Neural cell (in vitro differentiated cells): ENCODE data around the gene MYOCOS. TPM values are rescaled to one million over a fixed set of nuclear protein-coding genes. Genes with fewer than 3 reads are reported as not detected.
"Not testable (repeated sequence)": the region's sequence is repeated elsewhere in the genome, so short reads cannot be mapped to it uniquely, and the experiment has no call there.

Source experiments
- H2AFZ ChIP-seq: fragments of 200-600, 300-800 bp; sonication (generic), shearing (Covaris generic); 2 replicates; pipeline ENCODE4 v1.6.0; 2014; ENCODE audit warnings: low read depth, mild to moderate bottlenecking, antibody characterized with exemption, low read length, moderate library complexity
- H3F3A ChIP-seq: fragments of 200-600 bp; shearing (Covaris generic); 2 replicates; pipeline ENCODE4 v1.6.1; 2016; ENCODE audit warnings: mild to moderate bottlenecking, moderate library complexity, mixed read lengths, antibody characterized with exemption, low read length; ENCODE audit not compliant: insufficient read depth, poor library complexity, severe bottlenecking
- H3K27ac ChIP-seq: fragments of 200-600, 300-800 bp; sonication (generic), shearing (Covaris generic); 2 replicates; pipeline ENCODE4 v1.5.1; 2014; ENCODE audit warnings: mild to moderate bottlenecking, low read length, moderate library complexity
- H3K27me3 ChIP-seq: fragments of 300-800, 200-600 bp; sonication (generic), shearing (Covaris generic); 2 replicates; pipeline ENCODE4 v1.6.0; 2014; ENCODE audit warnings: mild to moderate bottlenecking, low read depth, low read length, moderate library complexity; ENCODE audit not compliant: insufficient read depth
- H3K36me3 ChIP-seq: fragments of 300-800, 200-600 bp; sonication (generic), shearing (Covaris generic); 2 replicates; pipeline ENCODE4 v1.5.1; 2014; ENCODE audit warnings: mild to moderate bottlenecking, antibody characterized with exemption, low read length, moderate library complexity; ENCODE audit not compliant: insufficient read depth
- H3K4me2 ChIP-seq: fragments of 300-800, 200-600 bp; sonication (generic), shearing (Covaris generic); 2 replicates; pipeline ENCODE4 v1.6.0; 2014; ENCODE audit warnings: mild to moderate bottlenecking, low read length
- H3K4me3 ChIP-seq: fragments of 300-800, 200-600 bp; sonication (generic), shearing (Covaris generic); 2 replicates; pipeline ENCODE4 v1.5.1; 2014; ENCODE audit warnings: mild to moderate bottlenecking, low read length, moderate library complexity
- H3K79me2 ChIP-seq: fragments of 200-600 bp; shearing (Covaris generic); replicated peaks from 2 replicates; pipeline ENCODE4 v1.6.0; 2014; ENCODE audit warnings: mild to moderate bottlenecking, low read length, moderate library complexity; ENCODE audit not compliant: insufficient read depth
- H3K9ac ChIP-seq: fragments of 300-800, 200-600 bp; sonication (generic), shearing (Covaris generic); 2 replicates; pipeline ENCODE4 v1.6.1; 2016; ENCODE audit warnings: mild to moderate bottlenecking, low read length, mixed read lengths
- H3K9me2 ChIP-seq: fragments of 200-600 bp; shearing (Covaris generic); 2 replicates; pipeline ENCODE4 v1.6.1; 2016; ENCODE audit warnings: mild to moderate bottlenecking, low read length, mixed read lengths; ENCODE audit not compliant: insufficient read depth
- H3K9me3 ChIP-seq: fragments of 200-600, 300-800 bp; sonication (generic), shearing (Covaris generic); 2 replicates; pipeline ENCODE4 v1.6.1; 2016; ENCODE audit warnings: mild to moderate bottlenecking, mixed run types, low read length, moderate library complexity, mixed read lengths
- H4K20me1 ChIP-seq: fragments of 200-600 bp; shearing (Covaris generic); 2 replicates; pipeline ENCODE4 v1.6.1; 2016; ENCODE audit warnings: mild to moderate bottlenecking, mixed run types; ENCODE audit not compliant: insufficient read depth
- CTCF ChIP-seq: fragments of 450-650 bp; IDR thresholded peaks from 2 replicates; pipeline ENCODE4 v1.5.1; 2014; ENCODE audit warnings: antibody characterized with exemption, mild to moderate bottlenecking, moderate library complexity; ENCODE audit not compliant: poor library complexity, severe bottlenecking
- EP300 ChIP-seq: fragments of 450-650 bp; conservative IDR thresholded peaks from 2 replicates; pipeline ENCODE4 v1.6.1; 2014; ENCODE audit warnings: antibody characterized with exemption, mild to moderate bottlenecking, moderate library complexity; ENCODE audit not compliant: poor library complexity, severe bottlenecking
- EZH2 ChIP-seq: fragments of 200-600, 300-800 bp; shearing (Covaris generic), sonication (generic); IDR thresholded peaks from 2 replicates; pipeline ENCODE4 v1.6.1; 2014; ENCODE audit warnings: antibody characterized with exemption, low read length, borderline replicate concordance, mild to moderate bottlenecking; ENCODE audit not compliant: insufficient read depth, poor library complexity, severe bottlenecking
- MXI1 ChIP-seq: fragments of 450-650 bp; conservative IDR thresholded peaks from 2 replicates; pipeline ENCODE4 v1.6.1; 2014; ENCODE audit warnings: antibody characterized with exemption, mild to moderate bottlenecking; ENCODE audit not compliant: poor library complexity, severe bottlenecking
- POLR2AphosphoS5 ChIP-seq: IDR thresholded peaks from 2 replicates; pipeline ENCODE4 v1.6.1; 2012
- RAD21 ChIP-seq: fragments of 450-650 bp; conservative IDR thresholded peaks from 2 replicates; pipeline ENCODE4 v1.6.1; 2014; ENCODE audit warnings: antibody characterized with exemption, mild to moderate bottlenecking, moderate library complexity
- REST ChIP-seq: IDR thresholded peaks from 2 replicates; pipeline ENCODE4 v1.6.1; 2012; ENCODE audit warnings: borderline replicate concordance
- polyA plus RNA-seq: library from polyadenylated mRNA; depleted of rRNA; stranded (reverse); fragments of >200 nt; gene quantifications from 2 replicates; pipeline ENCODE4 v1.2.3, GENCODE V29; 2014

The MYOCOS gene
- polyA plus RNA-seq, 1 donor from 2014 or later: not detected

GRCh38 chr1:171655746-171656116, 33.7 kb downstream of the MYOCOS start:
- H4K20me1 ChIP-seq: no peaks in the 10 kb centered on the region
- no peak overlapping the region for H3K4me3 ChIP-seq
- H3K9me2 ChIP-seq: no peaks in the 10 kb centered on the region
- TF ChIP-seq MXI1: no peak
- no peak for TF ChIP-seq EZH2
- no peak for TF ChIP-seq REST
- TF ChIP-seq EP300: no peak
- TF ChIP-seq CTCF: no peak
- TF ChIP-seq POLR2AphosphoS5: no peak
- no peak overlapping the region for H3K9ac ChIP-seq
- H3K4me2 ChIP-seq: no peak overlapping the region
- H3K36me3 ChIP-seq: no peaks in the 10 kb centered on the region
- H3F3A ChIP-seq: no peaks in the 10 kb centered on the region
- H3K27ac ChIP-seq: no peak overlapping the region
- H3K27me3 ChIP-seq: no peaks in the 10 kb centered on the region
- no peaks in the 10 kb centered on the region for H3K79me2 ChIP-seq
- H2AFZ ChIP-seq: no peak overlapping the region
- no peaks in the 10 kb centered on the region for H3K9me3 ChIP-seq

GRCh38 chr1:171656206-171656605, 34.2 kb downstream of the MYOCOS start:
- H3K4me2 ChIP-seq, H3K9me3 ChIP-seq, H3K36me3 ChIP-seq, H3K4me3 ChIP-seq, H3K9me2 ChIP-seq, H4K20me1 ChIP-seq, H3F3A ChIP-seq, H3K27me3 ChIP-seq, H3K9ac ChIP-seq, H2AFZ ChIP-seq, H3K79me2 ChIP-seq, H3K27ac ChIP-seq: not testable (repeated sequence)

GRCh38 chr1:171661076-171661650, 39.1 kb downstream of the MYOCOS start:
- H3K27me3 ChIP-seq: no peaks in the 10 kb centered on the region
- no peaks in the 10 kb centered on the region for H3K36me3 ChIP-seq
- H3K9me2 ChIP-seq: no peaks in the 10 kb centered on the region
- TF ChIP-seq EP300 (no peak), EZH2 (no peak), REST (no peak), RAD21 (no peak)
- H3K4me3 ChIP-seq: no peak overlapping the region
- no peak overlapping the region for H3K27ac ChIP-seq
- H3K4me2 ChIP-seq: no peak overlapping the region
- no peaks in the 10 kb centered on the region for H3K79me2 ChIP-seq
- H4K20me1 ChIP-seq: no peaks in the 10 kb centered on the region
- no peak overlapping the region for H3K9ac ChIP-seq
- H3F3A ChIP-seq: no peaks in the 10 kb centered on the region
- H2AFZ ChIP-seq: no peak overlapping the region
- H3K9me3 ChIP-seq: no peaks in the 10 kb centered on the region
